Mucosa of rectum (tissue), 2 donors: Measurements from ENCODE around the gene SERPINB8.
A peak's percentile ranks its signal among the peaks of the same experiment; 100 is the strongest.
"Not testable (repeated sequence)": the region's sequence is repeated elsewhere in the genome, so short reads cannot be mapped to it uniquely, and the experiment has no call there.

Experiments used
- H3K27ac ChIP-seq, 2 donors: one replicate each; pipeline ENCODE4 v1.7.0; 2013; ENCODE audit warnings: inconsistent platforms in 2 of 2, low read depth in 2 of 2, low read length in 2 of 2
- H3K27me3 ChIP-seq, 2 donors: one replicate each; pipeline ENCODE4 v1.7.0; 2013; ENCODE audit warnings: low read length in 2 of 2; ENCODE audit not compliant: control insufficient read depth in 2 of 2, insufficient read depth in 2 of 2
- H3K36me3 ChIP-seq, 2 donors: one replicate each; pipeline ENCODE4 v1.7.0; 2013; ENCODE audit warnings: low read length in 2 of 2; ENCODE audit not compliant: control insufficient read depth in 2 of 2, insufficient read depth in 2 of 2
- H3K4me1 ChIP-seq, 2 donors: one replicate each; pipeline ENCODE4 v1.7.0; 2013; ENCODE audit warnings: low read length in 2 of 2, mild to moderate bottlenecking in 1 of 2; ENCODE audit not compliant: control insufficient read depth in 2 of 2, insufficient read depth in 2 of 2
- H3K4me3 ChIP-seq, 2 donors: one replicate each; pipeline ENCODE4 v1.7.0; 2013; ENCODE audit warnings: low read length in 2 of 2
- H3K9ac ChIP-seq, 2 donors: one replicate each; pipeline ENCODE4 v1.7.0; 2013; ENCODE audit warnings: low read length in 2 of 2, low read depth in 1 of 2, mild to moderate bottlenecking in 1 of 2
- H3K9me3 ChIP-seq, 2 donors: one replicate each; pipeline ENCODE4 v1.7.0; 2013; ENCODE audit warnings: low read length in 2 of 2; ENCODE audit not compliant: control insufficient read depth in 2 of 2
- donor health status: healthy.
- donor health status: Normal muscosa, but diverticular disease.

The SERPINB8 gene

DNA sequence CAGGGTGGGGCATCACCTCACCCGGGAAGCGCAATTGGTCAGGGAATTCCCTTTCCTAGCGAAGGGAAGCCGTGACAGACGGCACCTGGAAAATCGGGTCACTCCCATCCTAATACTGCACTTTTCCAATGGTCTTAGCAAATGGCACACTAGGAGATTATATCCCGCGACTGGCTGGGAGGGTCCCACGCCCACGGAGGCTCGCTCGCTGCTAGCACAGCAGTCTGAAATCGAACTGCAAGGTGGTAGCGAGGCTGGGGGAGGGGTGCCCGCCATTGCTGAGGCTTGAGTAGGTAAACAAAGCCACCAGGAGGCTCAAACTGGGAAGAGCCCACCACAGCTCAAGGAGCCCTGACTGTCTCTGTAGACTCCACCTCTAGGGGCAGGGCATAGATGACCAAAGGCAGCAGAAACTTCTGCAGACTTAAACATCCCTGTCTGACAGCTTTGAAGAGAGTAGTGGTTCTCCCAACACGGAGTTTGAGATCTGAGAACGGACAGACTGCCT is 29.3 kb upstream of the SERPINB8 start:
- H3K9ac ChIP-seq, H3K27ac ChIP-seq, H3K4me1 ChIP-seq, H3K4me3 ChIP-seq, H3K27me3 ChIP-seq, H3K9me3 ChIP-seq, H3K36me3 ChIP-seq: not testable (repeated sequence)

DNA sequence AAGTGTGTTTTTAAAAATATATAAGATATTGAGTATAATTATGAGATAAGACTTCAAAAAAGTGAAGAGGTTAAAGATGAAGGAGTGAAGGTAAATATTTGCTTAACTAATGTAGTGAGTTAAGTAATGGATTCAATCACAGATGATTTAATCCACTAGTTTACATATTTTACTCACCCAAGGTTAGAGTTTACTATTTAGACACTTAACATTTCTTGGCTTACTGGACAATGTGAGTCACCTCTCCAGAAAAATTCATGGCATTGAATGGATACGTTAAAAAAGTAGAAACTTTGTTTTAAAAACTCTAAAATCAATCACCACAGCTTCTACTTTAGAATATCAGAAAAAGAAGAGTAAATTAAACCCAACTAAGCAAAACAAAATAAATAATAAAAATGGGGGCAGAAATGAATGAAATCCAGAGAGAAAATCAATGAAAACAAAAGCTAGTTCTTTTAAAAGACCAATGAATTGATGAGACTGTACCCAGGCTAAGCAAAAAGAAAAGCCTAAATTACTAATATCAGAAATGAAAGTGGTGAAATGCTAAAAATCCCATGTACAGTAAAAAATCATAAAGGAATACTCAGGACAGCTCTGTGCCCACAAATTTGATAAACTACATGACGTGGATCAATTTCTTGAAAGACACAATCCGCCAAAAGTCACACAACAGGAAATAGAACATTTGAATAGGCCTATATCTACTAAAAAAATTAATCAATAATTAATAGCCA is 22.7 kb upstream of the SERPINB8 start:
- H3K27me3 ChIP-seq: peaks cover 0 to 3% of the 10 kb centered on the region in 2 donors
- no peaks in the 10 kb centered on the region for H3K36me3 ChIP-seq
- H3K4me1 ChIP-seq: no peaks in the 10 kb centered on the region
- no peak overlapping the region for H3K27ac ChIP-seq
- no peak overlapping the region for H3K9ac ChIP-seq
- H3K9me3 ChIP-seq: no peaks in the 10 kb centered on the region
- no peak overlapping the region for H3K4me3 ChIP-seq

DNA sequence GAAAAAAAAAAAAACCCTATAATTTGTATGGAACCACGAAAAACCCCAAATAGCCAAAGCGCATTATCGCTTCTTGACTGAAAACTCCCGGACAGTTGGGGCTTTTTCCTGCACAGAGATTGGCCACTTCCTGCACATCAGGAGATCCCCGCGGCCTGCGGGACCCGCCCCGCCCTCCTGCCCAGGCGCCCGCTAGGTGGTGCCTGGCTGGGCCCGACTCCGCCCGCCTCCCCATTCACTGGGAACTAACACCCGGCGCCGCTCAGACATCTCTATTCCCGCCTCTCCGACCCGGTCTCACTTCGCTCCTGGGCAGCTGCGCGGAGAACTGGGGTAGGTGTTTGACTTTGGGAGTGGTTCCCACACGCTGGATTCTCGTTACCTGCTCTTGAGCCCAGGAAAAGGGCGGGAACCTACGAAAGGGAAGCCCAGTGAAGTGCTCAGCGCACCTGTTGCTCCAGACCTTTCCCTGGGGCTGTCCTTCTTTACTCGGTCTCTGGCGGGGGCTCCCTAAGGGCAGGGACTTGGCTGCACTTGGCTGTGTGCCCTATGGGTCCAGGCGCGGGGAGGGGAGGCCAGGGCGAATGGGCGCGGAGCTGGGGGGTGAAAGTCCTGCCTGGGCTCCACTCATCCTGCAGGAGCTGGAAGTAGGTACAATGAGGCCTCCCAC is 20.7 kb upstream of the SERPINB8 start, which contains the start of gene HMSD:
HMSD (plus strand) TSS at position 234 of the 670 bp plus-strand sequence. CDS start 4,155 bp downstream, outside the sequence.
- Histone ChIP-seq H3K9me3 (no peaks in the 10 kb centered on the region), H3K4me3 (peak within 1 kb of the TSS; percentile 59 to 62), H3K27me3 (peaks cover 0 to 3% of the 10 kb centered on the region in 2 donors), H3K27ac (no peak within 1 kb of the TSS), H3K4me1 (no peaks in the 10 kb centered on the region), H3K9ac (peak within 1 kb of the TSS in 1 of 2 donors; percentile 44), H3K36me3 (no peaks in the 10 kb centered on the region)

DNA sequence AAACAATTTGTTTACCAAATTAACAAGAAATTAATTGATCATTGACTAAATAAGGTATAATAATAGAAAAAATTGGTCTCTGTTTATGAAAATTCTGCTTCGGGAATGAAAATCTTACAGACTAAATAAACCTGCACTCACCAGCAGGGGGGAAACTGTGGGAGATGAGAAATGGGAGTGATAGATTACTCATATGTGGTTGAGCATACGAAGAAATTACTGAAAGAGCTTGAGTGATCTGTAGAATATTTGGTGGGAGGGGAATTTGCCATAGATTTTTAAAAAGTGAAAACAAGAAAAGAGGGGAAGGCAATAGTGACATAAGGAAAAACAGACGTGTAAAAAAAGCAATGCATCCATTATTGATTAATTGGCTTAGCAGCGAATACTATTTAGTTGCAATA is 18.6 kb upstream of the SERPINB8 start:
- Histone ChIP-seq H3K4me1 (no peaks in the 10 kb centered on the region), H3K27me3 (peaks cover 3% of the 10 kb centered on the region in 2 donors), H3K27ac (no peak overlapping the region), H3K9ac (no peak overlapping the region), H3K4me3 (no peak overlapping the region), H3K36me3 (no peaks in the 10 kb centered on the region), H3K9me3 (no peaks in the 10 kb centered on the region)

DNA sequence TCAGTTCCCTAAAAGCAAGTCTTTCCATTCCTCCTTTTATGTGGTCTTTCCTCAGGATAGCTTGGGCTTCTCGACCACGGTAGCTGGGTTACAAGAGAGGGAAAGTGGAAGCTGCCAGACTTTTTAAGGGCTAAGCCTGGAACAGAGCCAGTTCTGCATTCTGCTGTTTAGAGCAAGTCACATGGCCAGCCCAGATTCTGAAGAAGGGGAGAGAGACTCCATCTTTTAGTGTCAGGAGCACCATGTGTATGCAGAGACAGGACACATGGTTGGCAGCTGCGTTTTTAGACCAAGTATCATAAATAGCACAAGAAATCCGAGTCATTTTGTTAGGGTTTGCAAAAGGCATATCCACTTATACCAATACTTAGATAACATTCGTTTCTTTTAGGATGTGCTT is 16.1 kb upstream of the SERPINB8 start:
- H3K9me3 ChIP-seq: no peaks in the 10 kb centered on the region
- peaks cover 0 to 3% of the 10 kb centered on the region in 2 donors for H3K27me3 ChIP-seq
- H3K27ac ChIP-seq: no peak overlapping the region
- H3K36me3 ChIP-seq: no peaks in the 10 kb centered on the region
- no peak overlapping the region for H3K9ac ChIP-seq
- no peak overlapping the region for H3K4me3 ChIP-seq
- no peaks in the 10 kb centered on the region for H3K4me1 ChIP-seq

DNA sequence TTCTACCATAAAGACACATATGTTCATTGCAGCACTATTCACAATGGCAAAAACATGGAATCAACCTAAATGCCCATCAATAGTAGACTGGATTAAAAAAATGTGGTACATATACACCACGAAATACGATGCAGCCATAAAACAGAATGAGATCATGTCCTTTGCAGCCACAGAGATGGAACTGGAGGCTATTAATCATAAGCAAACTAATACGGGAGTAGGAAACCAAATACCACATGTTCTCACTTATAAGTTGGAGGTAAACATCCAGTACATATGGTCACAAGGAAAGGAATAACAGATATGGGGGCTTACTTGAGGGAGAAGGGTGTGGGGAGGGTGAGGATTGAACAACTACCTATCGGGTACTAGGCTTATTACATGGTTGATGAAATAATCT is 13.1 kb upstream of the SERPINB8 start:
- Histone ChIP-seq H3K27me3 (peaks cover 0 to 3% of the 10 kb centered on the region in 2 donors), H3K36me3 (no peaks in the 10 kb centered on the region), H3K9ac (no peak overlapping the region), H3K27ac (no peak overlapping the region), H3K4me3 (no peak overlapping the region), H3K4me1 (no peaks in the 10 kb centered on the region), H3K9me3 (no peaks in the 10 kb centered on the region)

DNA sequence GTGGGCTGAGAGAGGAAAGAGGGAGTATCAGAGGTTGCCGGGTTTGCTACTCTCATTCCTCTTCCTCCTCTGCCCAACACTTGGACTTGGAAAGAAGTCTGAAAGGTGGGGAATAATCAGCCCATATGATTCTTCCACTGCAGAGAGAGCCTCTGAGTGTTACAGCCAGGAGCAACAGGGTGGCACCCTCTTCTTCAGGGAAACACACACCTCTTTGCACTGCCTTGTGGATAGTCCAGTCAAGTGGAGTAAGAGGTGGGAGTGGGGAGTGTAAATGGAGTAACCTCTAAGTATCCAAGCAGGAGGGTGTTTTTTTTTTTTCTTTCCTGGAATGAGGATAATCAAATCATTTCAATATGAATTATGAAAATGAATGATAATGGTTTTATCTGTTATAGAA is 9.0 kb upstream of the SERPINB8 start:
- no peaks in the 10 kb centered on the region for H3K27me3 ChIP-seq
- H3K4me3 ChIP-seq: no peak overlapping the region
- H3K27ac ChIP-seq: no peak overlapping the region
- H3K36me3 ChIP-seq: no peaks in the 10 kb centered on the region
- H3K4me1 ChIP-seq: peaks cover 0 to 10% of the 10 kb centered on the region in 2 donors
- H3K9me3 ChIP-seq: no peaks in the 10 kb centered on the region
- no peak overlapping the region for H3K9ac ChIP-seq

DNA sequence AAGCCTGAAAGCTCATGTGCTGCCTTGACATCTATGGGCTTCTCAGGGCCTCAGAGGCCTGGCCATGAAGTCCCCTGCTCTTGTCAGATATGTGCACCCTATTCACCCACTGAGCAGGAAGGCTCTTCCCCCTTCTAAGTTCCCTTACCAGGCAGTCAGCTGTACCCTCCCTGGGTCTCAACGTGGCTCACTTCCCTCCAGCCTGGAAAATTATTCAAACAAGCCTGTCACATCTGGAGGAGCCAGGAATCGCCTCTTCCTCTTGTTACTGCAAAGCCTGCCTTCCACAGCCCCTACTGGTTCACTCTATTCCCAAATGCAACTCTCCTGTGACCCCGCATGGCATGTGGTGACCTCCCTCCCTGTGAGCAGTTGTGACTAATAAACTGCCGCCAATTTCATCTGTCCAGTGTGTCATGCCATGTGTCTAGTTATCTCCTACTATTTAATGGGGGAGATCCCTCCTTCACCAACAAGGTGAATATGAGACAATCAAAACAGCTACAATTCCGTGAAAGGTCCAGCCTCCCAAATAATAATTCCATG is 8.4 kb upstream of the SERPINB8 start:
- H3K9ac ChIP-seq: no peak overlapping the region
- H3K4me3 ChIP-seq: no peak overlapping the region
- no peaks in the 10 kb centered on the region for H3K36me3 ChIP-seq
- no peak overlapping the region for H3K27ac ChIP-seq
- no peaks in the 10 kb centered on the region for H3K9me3 ChIP-seq
- H3K27me3 ChIP-seq: no peaks in the 10 kb centered on the region
- peaks cover 0 to 10% of the 10 kb centered on the region in 2 donors for H3K4me1 ChIP-seq

DNA sequence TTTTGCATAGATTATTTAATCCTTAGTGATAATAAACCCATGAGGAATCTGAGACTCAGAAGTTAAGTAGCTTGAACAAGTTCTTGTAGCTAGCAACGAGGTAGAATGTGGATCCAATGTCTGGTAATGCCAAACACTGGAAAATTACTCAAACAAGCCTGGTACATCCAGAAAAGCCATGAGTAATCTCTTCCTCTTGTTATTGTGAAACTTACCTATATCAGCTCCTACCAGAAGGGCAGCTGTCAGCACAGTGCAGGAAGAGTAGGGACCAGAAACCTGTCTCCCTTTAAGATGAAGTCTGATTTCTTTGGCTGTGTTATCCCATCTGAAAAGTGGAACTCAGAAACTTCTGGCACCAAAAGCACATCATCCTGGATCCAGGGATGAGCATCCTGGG is 7.7 kb upstream of the SERPINB8 start:
- H3K9ac ChIP-seq: no peak overlapping the region
- H3K27ac ChIP-seq: no peak overlapping the region
- no peaks in the 10 kb centered on the region for H3K9me3 ChIP-seq
- H3K36me3 ChIP-seq: no peaks in the 10 kb centered on the region
- no peak overlapping the region for H3K4me3 ChIP-seq
- no peaks in the 10 kb centered on the region for H3K27me3 ChIP-seq
- H3K4me1 ChIP-seq: peaks cover 0 to 10% of the 10 kb centered on the region in 2 donors

DNA sequence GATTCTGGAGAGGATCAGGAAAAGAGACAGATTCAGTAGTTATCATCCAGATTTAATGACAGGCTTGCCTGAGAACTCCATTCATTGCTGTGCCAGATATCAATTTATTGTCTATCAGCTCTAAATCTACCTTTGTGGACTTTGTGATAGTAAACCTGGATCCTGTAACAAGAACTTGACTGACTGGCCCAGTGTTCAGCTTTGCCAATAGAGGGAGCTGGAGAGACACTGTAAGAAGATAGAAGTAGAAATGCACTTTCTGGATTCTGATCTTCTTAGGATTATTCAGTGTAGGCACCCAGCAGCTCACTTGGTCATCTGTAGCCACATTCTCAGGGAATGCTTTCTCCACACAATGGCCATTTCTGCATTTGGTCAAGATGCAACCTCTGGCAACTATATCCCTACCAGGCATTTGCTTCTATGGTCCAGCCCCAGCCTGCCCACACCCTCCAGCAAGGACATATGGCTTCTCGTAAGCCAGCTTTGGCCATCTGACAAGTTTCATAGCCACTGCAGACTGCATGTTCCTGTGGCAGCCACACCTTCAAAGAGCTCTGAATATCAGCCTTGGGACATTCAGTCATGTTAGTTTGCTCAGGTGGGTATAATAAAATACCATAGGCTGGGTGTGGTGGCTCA is 6.1 kb upstream of the SERPINB8 start:
- H3K4me3 ChIP-seq: no peak overlapping the region
- H3K36me3 ChIP-seq: no peaks in the 10 kb centered on the region
- no peaks in the 10 kb centered on the region for H3K9me3 ChIP-seq
- H3K27me3 ChIP-seq: no peaks in the 10 kb centered on the region
- no peak overlapping the region for H3K9ac ChIP-seq
- H3K4me1 ChIP-seq: peaks cover 0 to 10% of the 10 kb centered on the region in 2 donors
- H3K27ac ChIP-seq: peak overlapping the region; percentile 0 to 60
